IMR-90 (cell line): ENCODE data around the gene PILRB. TPM values are rescaled to one million over a fixed set of nuclear protein-coding genes. Genes with fewer than 3 reads are reported as not detected.

Source experiments
- ATAC-seq: fragments of 200-7000 bp; cut with Tn5 transposase; 2 replicates; pipeline ENCODE4 v1.9.1; 2020; ENCODE audit warnings: low read depth, mild to moderate bottlenecking, moderate library complexity
- BruUV-seq: library from RNA; stranded (reverse); fragments of 400-500 nt; replicated peaks from 2 replicates; lab custom pipeline; 2021; lab: Mats Ljungman, UMichigan
- CTCF ChIA-PET: fragments of 300-600 bp; formaldehyde crosslinking; extraction: SDS; loops from one replicate; lab custom pipeline; 2021; ENCODE audit warnings: antibody characterized with exemption; lab: Yijun Ruan, JAX
- POLR2A ChIA-PET: fragments of 300-600 bp; sonication (Branson Sonifier 250); formaldehyde crosslinking; loops from one replicate; lab custom pipeline; 2022; ENCODE audit warnings: antibody characterized with exemption; ENCODE audit not compliant: unreplicated experiment; lab: Charles Lee
- DNase-seq: peaks from one replicate; pipeline ENCODE4 v3.0.0; 2013
- H2AFZ ChIP-seq: replicated peaks from 2 replicates; pipeline ENCODE3; 2013; ENCODE audit warnings: low read length, mild to moderate bottlenecking; ENCODE audit not compliant: poor library complexity
- H2AK5ac ChIP-seq: 2 replicates; pipeline ENCODE4 v1.6.1; 2013; ENCODE audit warnings: low read depth, low read length, inconsistent platforms
- H2AK9ac ChIP-seq: replicated peaks from 2 replicates; pipeline ENCODE3; 2013; ENCODE audit warnings: mild to moderate bottlenecking, low read depth, low read length, moderate library complexity; ENCODE audit not compliant: poor library complexity
- H2BK120ac ChIP-seq: 2 replicates; pipeline ENCODE4 v1.6.1; 2013; ENCODE audit warnings: low read depth, low read length, inconsistent platforms
- H2BK15ac ChIP-seq: 3 replicates; pipeline ENCODE4 v1.6.1; 2013; ENCODE audit warnings: low read depth, low read length, inconsistent platforms
- H2BK20ac ChIP-seq: 2 replicates; pipeline ENCODE4 v1.6.1; 2013; ENCODE audit warnings: low read depth, mild to moderate bottlenecking, inconsistent platforms, low read length, moderate library complexity
- H2BK5ac ChIP-seq: 2 replicates; pipeline ENCODE4 v1.6.1; 2013; ENCODE audit warnings: mild to moderate bottlenecking, low read depth, low read length, inconsistent platforms; ENCODE audit not compliant: poor library complexity, severe bottlenecking
- H3K14ac ChIP-seq: replicated peaks from 2 replicates; pipeline ENCODE4 v1.6.1; 2013; ENCODE audit warnings: low read depth, low read length, inconsistent platforms
- H3K18ac ChIP-seq: 2 replicates; pipeline ENCODE4 v1.6.1; 2013; ENCODE audit warnings: low read depth, low read length, control low read depth
- H3K23ac ChIP-seq: 2 replicates; pipeline ENCODE4 v1.6.1; 2013; ENCODE audit warnings: low read depth, low read length, inconsistent platforms
- H3K27ac ChIP-seq: 2 replicates; pipeline ENCODE4 v1.5.1; 2013; ENCODE audit warnings: mild to moderate bottlenecking, control low read depth, low read length; ENCODE audit not compliant: insufficient read depth
- H3K27me3 ChIP-seq: 2 replicates; pipeline ENCODE4 v1.6.1; 2013; ENCODE audit warnings: low read length; ENCODE audit not compliant: control insufficient read depth, insufficient read depth
- H3K36me3 ChIP-seq: 2 replicates; pipeline ENCODE4 v1.6.1; 2013; ENCODE audit warnings: low read length, mixed read lengths; ENCODE audit not compliant: control insufficient read depth, insufficient read depth
- H3K4ac ChIP-seq: 2 replicates; pipeline ENCODE4 v1.6.1; 2013; ENCODE audit warnings: low read depth, low read length, inconsistent platforms
- H3K4me1 ChIP-seq: 2 replicates; pipeline ENCODE4 v1.6.1; 2013; ENCODE audit warnings: low read length, mixed read lengths; ENCODE audit not compliant: control insufficient read depth, insufficient read depth
- H3K4me2 ChIP-seq: 2 replicates; pipeline ENCODE4 v1.6.1; 2013; ENCODE audit warnings: low read depth, mild to moderate bottlenecking, control low read depth, low read length, moderate library complexity
- H3K4me3 ChIP-seq: 2 replicates; pipeline ENCODE4 v1.5.1; 2013; ENCODE audit warnings: low read depth, mild to moderate bottlenecking, control low read depth, low read length, moderate library complexity; ENCODE audit not compliant: insufficient read depth
- H3K56ac ChIP-seq: 2 replicates; pipeline ENCODE4 v1.6.1; 2013; ENCODE audit warnings: low read length, inconsistent platforms; ENCODE audit not compliant: insufficient read depth; ENCODE audit errors: extremely low read depth
- H3K79me1 ChIP-seq, 2 experiments: 2 replicates each; pipeline ENCODE4 v1.6.1; 2013; ENCODE audit warnings: low read length in 2 of 2, inconsistent platforms in 1 of 2, low read depth in 1 of 2
- H3K9ac ChIP-seq: 2 replicates; pipeline ENCODE4 v1.6.1; 2013; ENCODE audit warnings: low read depth, low read length, control low read depth
- H3K9me1 ChIP-seq: 2 replicates; pipeline ENCODE4 v1.6.1; 2013; ENCODE audit warnings: low read length, inconsistent platforms; ENCODE audit not compliant: insufficient read depth
- H3K9me3 ChIP-seq: 2 replicates; pipeline ENCODE4 v1.6.1; 2013; ENCODE audit warnings: low read length; ENCODE audit not compliant: control insufficient read depth, insufficient read depth
- H4K20me1 ChIP-seq: 2 replicates; pipeline ENCODE4 v1.6.1; 2013; ENCODE audit warnings: low read length, inconsistent platforms; ENCODE audit not compliant: insufficient read depth
- H4K5ac ChIP-seq: 2 replicates; pipeline ENCODE4 v1.6.1; 2013; ENCODE audit warnings: mild to moderate bottlenecking, low read depth, low read length, control low read depth
- H4K8ac ChIP-seq, 2 experiments: 2 replicates each; pipeline ENCODE4 v1.6.1; 2013; ENCODE audit warnings: low read depth in 2 of 2, low read length in 2 of 2, control low read depth in 1 of 2, inconsistent platforms in 1 of 2
- H4K91ac ChIP-seq: 2 replicates; pipeline ENCODE4 v1.6.1; 2013; ENCODE audit warnings: low read depth, low read length, inconsistent platforms; ENCODE audit not compliant: insufficient read depth
- BHLHE40 ChIP-seq: fragments of 150-350 bp; IDR thresholded peaks from 2 replicates; pipeline ENCODE4 v1.6.1; 2016; ENCODE audit warnings: mild to moderate bottlenecking, low read depth, low read length
- CEBPB ChIP-seq: IDR thresholded peaks from 2 replicates; pipeline ENCODE4 v1.6.1; 2012; ENCODE audit warnings: low read depth, low read length, improper control_type of control experiment
- CHD1 ChIP-seq: IDR thresholded peaks from 2 replicates; pipeline ENCODE4 v1.6.1; 2012; ENCODE audit warnings: low read depth, low read length, improper control_type of control experiment
- FOS ChIP-seq: fragments of 150-350 bp; IDR thresholded peaks from 2 replicates; pipeline ENCODE4 v1.6.1; 2016; ENCODE audit warnings: low read depth, low read length
- MAFK ChIP-seq: IDR thresholded peaks from 2 replicates; pipeline ENCODE4 v1.6.1; 2012; ENCODE audit warnings: low read depth, low read length, improper control_type of control experiment
- MAZ ChIP-seq: IDR thresholded peaks from 2 replicates; pipeline ENCODE4 v1.6.1; 2012; ENCODE audit warnings: low read depth, mild to moderate bottlenecking, low read length, improper control_type of control experiment, moderate library complexity, borderline replicate concordance
- MXI1 ChIP-seq: IDR thresholded peaks from 2 replicates; pipeline ENCODE4 v1.6.1; 2012; ENCODE audit warnings: low read depth, mild to moderate bottlenecking, low read length, moderate library complexity, borderline replicate concordance
- NFE2L2 ChIP-seq: fragments of 150-350 bp; IDR thresholded peaks from 2 replicates; pipeline ENCODE4 v1.6.1; 2016; ENCODE audit warnings: low read depth, mild to moderate bottlenecking, low read length
- POLR2A ChIP-seq: IDR thresholded peaks from 2 replicates; pipeline ENCODE4 v1.6.1; 2012; ENCODE audit warnings: mild to moderate bottlenecking, low read depth, low read length
- RAD21 ChIP-seq: IDR thresholded peaks from 2 replicates; pipeline ENCODE4 v1.6.1; 2012; ENCODE audit warnings: low read length, improper control_type of control experiment
- RCOR1 ChIP-seq: IDR thresholded peaks from 2 replicates; pipeline ENCODE4 v1.6.1; 2012; ENCODE audit warnings: mild to moderate bottlenecking, low read length, improper control_type of control experiment; ENCODE audit not compliant: insufficient replicate concordance
- RFX5 ChIP-seq: IDR thresholded peaks from 2 replicates; pipeline ENCODE4 v1.8.0; 2012; ENCODE audit warnings: low read depth, mild to moderate bottlenecking, low read length, moderate library complexity
- WGBS, 2 experiments: methylation state at CpG; one replicate each; pipeline versions ENCODE4 v1.1.5 to v1.1.7; 2013; ENCODE audit warnings: missing lambda C conversion rate in 2 of 2; ENCODE audit not compliant: insufficient read length in 1 of 2; ENCODE audit errors: extremely low coverage in 2 of 2; 5-methylcytosine and 5-hydroxymethylcytosine counted together
- dilution Hi-C: fragments of 300-500 bp; cut with HindIII; formaldehyde crosslinking; loops from one replicate; pipeline ENCODE4 v1.14.3; 2018; ENCODE audit warnings: low sequenced_read_pairs; ENCODE audit not compliant: unreplicated experiment
- in situ Hi-C: fragments of 300-500 bp; cut with MboI; formaldehyde crosslinking; loops from 3 replicates; pipeline ENCODE4 v1.14.3; 2019; ENCODE audit warnings: low sequenced_read_pairs, inconsistent platforms, mixed read lengths
- intact Hi-C: fragments of 100-400 bp; cut with micrococcal nuclease; formaldehyde crosslinking; loops from 2 replicates; pipeline ENCODE4 v1.10.0; 2022
- polyA plus RNA-seq, 3 experiments: library from polyadenylated mRNA; depleted of rRNA; stranded (reverse); fragments of >200 nt; gene quantifications; 2 replicates each; pipeline ENCODE4 v1.2.3, GENCODE V29; 2012; ENCODE audit warnings: low replicate concordance in 1 of 3
- total RNA-seq: library from RNA; depleted of rRNA; stranded (reverse); fragments of >200 nt; gene quantifications from 2 replicates; pipeline ENCODE4 v1.2.3, GENCODE V29; 2012
- TF ChIP-seq, protein P1 (sequence below): fragments of 150-350 bp; IDR thresholded peaks from 2 replicates; pipeline ENCODE4 v1.6.1; 2016; ENCODE audit warnings: low read depth, mild to moderate bottlenecking, low read length, moderate library complexity, borderline replicate concordance
- TF ChIP-seq, protein P2 (sequence below): fragments of 150-350 bp; IDR thresholded peaks from 2 replicates; pipeline ENCODE4 v1.6.1; 2017; ENCODE audit warnings: mild to moderate bottlenecking, antibody characterized with exemption, low read length, low read depth
- TF ChIP-seq, protein P3 (sequence below): conservative IDR thresholded peaks from 2 replicates; pipeline ENCODE4 v1.5.1; 2012; ENCODE audit warnings: mild to moderate bottlenecking, low read depth, low read length, improper control_type of control experiment

The PILRB gene
- total and polyA plus RNA-seq, 2 of the 4 experiments (the other 2 are of a cell fraction), result 3.4 to 22.2 TPM

DNA sequence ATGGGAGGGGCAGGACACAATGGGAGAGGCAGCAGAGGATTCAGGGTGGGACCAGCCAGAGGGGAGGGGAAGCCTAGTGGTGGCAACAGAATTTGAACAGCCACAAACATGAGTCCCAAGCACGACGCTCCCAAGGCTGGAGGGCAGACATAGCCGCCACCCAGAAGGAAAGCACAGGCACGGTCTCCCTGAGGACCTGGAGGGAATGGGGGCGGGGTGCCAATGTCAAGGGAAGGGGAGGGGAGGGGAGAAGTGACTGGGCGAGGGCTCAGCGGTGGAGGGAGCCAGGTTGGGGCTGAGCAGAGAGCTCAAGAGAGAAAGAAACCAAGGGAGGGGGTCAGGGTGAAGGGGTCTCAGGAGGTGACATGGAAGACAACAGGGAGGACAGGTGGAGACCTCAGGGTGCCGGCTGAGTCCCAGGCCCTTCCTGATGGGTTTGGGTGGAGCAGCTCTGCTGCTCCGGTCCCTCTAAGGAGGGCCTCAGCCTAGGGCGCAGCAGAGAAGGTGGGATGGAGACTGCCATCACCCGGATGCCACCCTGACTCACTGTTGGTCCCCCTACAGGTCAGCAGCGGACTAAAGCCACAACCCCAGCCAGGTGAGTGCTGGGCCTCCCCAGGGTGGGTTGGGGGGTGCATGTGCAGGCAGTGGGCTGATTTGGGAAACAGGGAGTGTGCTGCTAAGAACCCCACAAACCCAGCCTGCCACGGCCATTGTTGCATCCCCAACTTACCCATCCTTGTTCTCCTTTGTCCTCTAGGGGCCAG lies 39.6 kb downstream of the PILRB start:
- Histone ChIP-seq H3K56ac (no peak overlapping the region), H4K5ac (no peak overlapping the region), H3K4me2 (no peak overlapping the region), H3K23ac (no peak overlapping the region), H2BK5ac (no peak overlapping the region), H2AK9ac (no peak overlapping the region), H3K4me3 (no peak overlapping the region), H3K79me1 (no peaks in the 10 kb centered on the region), H3K27me3 (peaks cover 50% of the 10 kb centered on the region), H2BK15ac (no peak overlapping the region), H3K4ac (no peak overlapping the region), H3K18ac (no peak overlapping the region), H3K14ac (no peak overlapping the region), H3K27ac (no peak overlapping the region), H3K4me1 (no peaks in the 10 kb centered on the region), H4K91ac (no peak overlapping the region), H3K9ac (no peak overlapping the region), H3K36me3 (no peaks in the 10 kb centered on the region), H3K9me3 (peaks cover 4% of the 10 kb centered on the region), H2AFZ (no peak overlapping the region), H4K8ac (no peak overlapping the region), H4K20me1 (no peaks in the 10 kb centered on the region), H2BK120ac (no peak overlapping the region), H2AK5ac (no peak overlapping the region), H2BK20ac (no peak overlapping the region), H3K9me1 (no peaks in the 10 kb centered on the region; the same call in 1 of the 2 replicates)
- intact Hi-C loops (no loop called here), in situ Hi-C loops (no loop called here), dilution Hi-C loops (no loop called here)
- DNase-seq (no peak), ATAC-seq (no peak)
- no TSS peak for BruUV-seq
- POLR2A ChIA-PET, result interaction anchor here (0.6 kb wide), 1 partner anchor 277 kb away, joined by 3 read pairs; no protein-coding TSS in a partner anchor
- 0% methylated on average over 2 of the region's 13 CpGs; no CpG with 5 or more reads in 1 of the 2 experiments for WGBS, 2 experiments
- CTCF ChIA-PET, result interaction anchor here (0.7 kb wide), 1 partner anchor 11 kb away, joined by 4 read pairs; no protein-coding TSS in a partner anchor
- TF ChIP-seq BHLHE40 (no peak), RCOR1 (no peak), MAZ (no peak), POLR2A (no peak), NFE2L2 (no peak), MXI1 (no peak), RFX5 (no peak), MAFK (no peak), CEBPB (no peak), FOS (no peak), CHD1 (no peak), RAD21 (no peak)
- TF ChIP-seq, protein P1, sequence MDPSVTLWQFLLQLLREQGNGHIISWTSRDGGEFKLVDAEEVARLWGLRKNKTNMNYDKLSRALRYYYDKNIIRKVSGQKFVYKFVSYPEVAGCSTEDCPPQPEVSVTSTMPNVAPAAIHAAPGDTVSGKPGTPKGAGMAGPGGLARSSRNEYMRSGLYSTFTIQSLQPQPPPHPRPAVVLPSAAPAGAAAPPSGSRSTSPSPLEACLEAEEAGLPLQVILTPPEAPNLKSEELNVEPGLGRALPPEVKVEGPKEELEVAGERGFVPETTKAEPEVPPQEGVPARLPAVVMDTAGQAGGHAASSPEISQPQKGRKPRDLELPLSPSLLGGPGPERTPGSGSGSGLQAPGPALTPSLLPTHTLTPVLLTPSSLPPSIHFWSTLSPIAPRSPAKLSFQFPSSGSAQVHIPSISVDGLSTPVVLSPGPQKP, result no peak
- TF ChIP-seq, protein P2, sequence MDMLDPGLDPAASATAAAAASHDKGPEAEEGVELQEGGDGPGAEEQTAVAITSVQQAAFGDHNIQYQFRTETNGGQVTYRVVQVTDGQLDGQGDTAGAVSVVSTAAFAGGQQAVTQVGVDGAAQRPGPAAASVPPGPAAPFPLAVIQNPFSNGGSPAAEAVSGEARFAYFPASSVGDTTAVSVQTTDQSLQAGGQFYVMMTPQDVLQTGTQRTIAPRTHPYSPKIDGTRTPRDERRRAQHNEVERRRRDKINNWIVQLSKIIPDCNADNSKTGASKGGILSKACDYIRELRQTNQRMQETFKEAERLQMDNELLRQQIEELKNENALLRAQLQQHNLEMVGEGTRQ, result no peak
- TF ChIP-seq, protein P3, sequence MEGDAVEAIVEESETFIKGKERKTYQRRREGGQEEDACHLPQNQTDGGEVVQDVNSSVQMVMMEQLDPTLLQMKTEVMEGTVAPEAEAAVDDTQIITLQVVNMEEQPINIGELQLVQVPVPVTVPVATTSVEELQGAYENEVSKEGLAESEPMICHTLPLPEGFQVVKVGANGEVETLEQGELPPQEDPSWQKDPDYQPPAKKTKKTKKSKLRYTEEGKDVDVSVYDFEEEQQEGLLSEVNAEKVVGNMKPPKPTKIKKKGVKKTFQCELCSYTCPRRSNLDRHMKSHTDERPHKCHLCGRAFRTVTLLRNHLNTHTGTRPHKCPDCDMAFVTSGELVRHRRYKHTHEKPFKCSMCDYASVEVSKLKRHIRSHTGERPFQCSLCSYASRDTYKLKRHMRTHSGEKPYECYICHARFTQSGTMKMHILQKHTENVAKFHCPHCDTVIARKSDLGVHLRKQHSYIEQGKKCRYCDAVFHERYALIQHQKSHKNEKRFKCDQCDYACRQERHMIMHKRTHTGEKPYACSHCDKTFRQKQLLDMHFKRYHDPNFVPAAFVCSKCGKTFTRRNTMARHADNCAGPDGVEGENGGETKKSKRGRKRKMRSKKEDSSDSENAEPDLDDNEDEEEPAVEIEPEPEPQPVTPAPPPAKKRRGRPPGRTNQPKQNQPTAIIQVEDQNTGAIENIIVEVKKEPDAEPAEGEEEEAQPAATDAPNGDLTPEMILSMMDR, result no peak
